Kidney (tissue), 14 donors: ENCODE results near the gene KBTBD2. TPM values are rescaled to one million over a fixed set of nuclear protein-coding genes. Genes with fewer than 3 reads are reported as not detected.
"Not testable (repeated sequence)": the region's sequence is repeated elsewhere in the genome, so short reads cannot be mapped to it uniquely, and the experiment has no call there.

Source experiments
- DNase-seq, 5 donors: peaks; one replicate each; pipeline ENCODE4 v3.0.0-alpha.2; 2013 to 2020
- FAIRE-seq: peaks from 2 replicates; lab custom pipeline; 2012; peaks lifted over from hg19 to GRCh38; lab: Jason Lieb, UNC
- H3K27ac ChIP-seq, 2 donors: one replicate each; pipeline ENCODE4 v1.7.0; 2013; ENCODE audit warnings: low read depth in 2 of 2, low read length in 2 of 2, inconsistent platforms in 1 of 2
- H3K27me3 ChIP-seq: one replicate; pipeline ENCODE4 v1.7.1; 2013; ENCODE audit warnings: low read length, inconsistent platforms; ENCODE audit not compliant: control insufficient read depth, insufficient read depth
- H3K36me3 ChIP-seq, 3 donors: one replicate each; pipeline versions ENCODE4 v1.7.0 to v1.7.1; 2013; ENCODE audit warnings: low read length in 3 of 3, control low read depth in 1 of 3, inconsistent platforms in 1 of 3; ENCODE audit not compliant: insufficient read depth in 3 of 3, control insufficient read depth in 2 of 3
- H3K4me1 ChIP-seq, 3 donors: one replicate each; pipeline versions ENCODE4 v1.7.0 to v1.7.1; 2013; ENCODE audit warnings: low read length in 3 of 3, inconsistent platforms in 1 of 3, low read depth in 1 of 3; ENCODE audit not compliant: control insufficient read depth in 2 of 3, insufficient read depth in 2 of 3
- H3K4me3 ChIP-seq, 3 donors: one replicate each; pipeline versions ENCODE4 v1.7.0 to v1.8.1; 2013; ENCODE audit warnings: low read length in 3 of 3, control low read depth in 1 of 3, inconsistent platforms in 1 of 3
- H3K9ac ChIP-seq, 3 donors: one replicate each; pipeline versions ENCODE4 v1.7.0 to v1.7.1; 2013; ENCODE audit warnings: low read length in 3 of 3, control low read depth in 1 of 3, inconsistent platforms in 1 of 3
- H3K9me3 ChIP-seq, 3 donors: one replicate each; pipeline versions ENCODE4 v1.7.0 to v1.7.1; 2013; ENCODE audit warnings: low read length in 3 of 3, control low read depth in 1 of 3, inconsistent platforms in 1 of 3; ENCODE audit not compliant: control insufficient read depth in 2 of 3, insufficient read depth in 1 of 3
- intact Hi-C: fragments of 100-400 bp; cut with DNase I; formaldehyde crosslinking; loops from one replicate; pipeline ENCODE4 v1.11.1; 2022
- polyA plus RNA-seq: library from polyadenylated mRNA; stranded (reverse); fragments of 350-450 nt; fragmentation: Illumina TruSeq; extraction: RNeasy Lipid Tissue Mini Kit (QIAGEN cat#74804); gene quantifications from one replicate; pipeline ENCODE4 v1.2.3, GENCODE V29; 2014; ENCODE audit warnings: low read depth, low replicate concordance; ENCODE audit not compliant: insufficient read depth
- total RNA-seq: library from RNA; stranded (reverse); fragmentation: NEBNext Ultra II Directional; extraction: Animal tissue kit (Norgen Biotek cat#: 25700); gene quantifications from one replicate; pipeline ENCODE4 v1.2.1, GENCODE V29; 2021
- TF ChIP-seq, protein P1 (sequence below): IDR thresholded peaks from 3 replicates; pipeline ENCODE4 v1.5.1; 2012; ENCODE audit warnings: mild to moderate bottlenecking, moderate library complexity, borderline replicate concordance; ENCODE audit not compliant: insufficient read depth; ENCODE audit errors: extremely low read depth
- donor health status: control.
- donor health status: control.
- donor health status: control.
- donor health status: control.
- donor health status: control.
- donor health status: DM: yes; HTN: yes; CAD: no.
- donor health status: Normal renal cell carcinoma (clear cell type).

The KBTBD2 gene
- total and polyA plus RNA-seq, 2 donors from 2014 or later, result 12.1 to 34.0 TPM

DNA sequence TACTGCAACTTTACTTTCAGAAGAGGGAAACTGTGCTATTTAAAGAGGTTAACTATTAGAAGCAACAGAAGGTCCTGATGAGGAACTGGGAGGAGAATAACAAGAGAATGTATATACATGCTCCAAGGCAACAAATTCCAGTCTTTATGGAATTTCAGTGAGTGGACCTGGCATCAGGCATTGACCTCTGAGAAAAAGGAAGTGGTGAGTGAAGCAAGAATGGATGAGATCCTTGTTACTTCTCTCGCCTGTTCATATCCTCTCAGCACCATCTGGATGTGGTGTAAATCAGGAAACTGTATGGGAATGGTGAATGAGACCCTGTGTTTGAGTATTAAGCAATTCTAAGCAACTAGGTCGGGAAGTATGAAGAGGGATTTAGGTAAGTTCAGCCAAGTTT, 30.3 kb upstream of the KBTBD2 start:
- Histone ChIP-seq H3K9me3 (no peaks in the 10 kb centered on the region), H3K4me3 (no peak overlapping the region), H3K27me3 (no peaks in the 10 kb centered on the region), H3K4me1 (no peaks in the 10 kb centered on the region), H3K36me3 (peaks cover 0 to 5% (median 3%) of the 10 kb centered on the region in 3 donors), H3K9ac (no peak overlapping the region), H3K27ac (no peak overlapping the region)
- TF ChIP-seq, protein P1, sequence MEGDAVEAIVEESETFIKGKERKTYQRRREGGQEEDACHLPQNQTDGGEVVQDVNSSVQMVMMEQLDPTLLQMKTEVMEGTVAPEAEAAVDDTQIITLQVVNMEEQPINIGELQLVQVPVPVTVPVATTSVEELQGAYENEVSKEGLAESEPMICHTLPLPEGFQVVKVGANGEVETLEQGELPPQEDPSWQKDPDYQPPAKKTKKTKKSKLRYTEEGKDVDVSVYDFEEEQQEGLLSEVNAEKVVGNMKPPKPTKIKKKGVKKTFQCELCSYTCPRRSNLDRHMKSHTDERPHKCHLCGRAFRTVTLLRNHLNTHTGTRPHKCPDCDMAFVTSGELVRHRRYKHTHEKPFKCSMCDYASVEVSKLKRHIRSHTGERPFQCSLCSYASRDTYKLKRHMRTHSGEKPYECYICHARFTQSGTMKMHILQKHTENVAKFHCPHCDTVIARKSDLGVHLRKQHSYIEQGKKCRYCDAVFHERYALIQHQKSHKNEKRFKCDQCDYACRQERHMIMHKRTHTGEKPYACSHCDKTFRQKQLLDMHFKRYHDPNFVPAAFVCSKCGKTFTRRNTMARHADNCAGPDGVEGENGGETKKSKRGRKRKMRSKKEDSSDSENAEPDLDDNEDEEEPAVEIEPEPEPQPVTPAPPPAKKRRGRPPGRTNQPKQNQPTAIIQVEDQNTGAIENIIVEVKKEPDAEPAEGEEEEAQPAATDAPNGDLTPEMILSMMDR, result no peak
- FAIRE-seq, result no peak
- DNase-seq, result no peak
- intact Hi-C loops, result no loop called here

DNA sequence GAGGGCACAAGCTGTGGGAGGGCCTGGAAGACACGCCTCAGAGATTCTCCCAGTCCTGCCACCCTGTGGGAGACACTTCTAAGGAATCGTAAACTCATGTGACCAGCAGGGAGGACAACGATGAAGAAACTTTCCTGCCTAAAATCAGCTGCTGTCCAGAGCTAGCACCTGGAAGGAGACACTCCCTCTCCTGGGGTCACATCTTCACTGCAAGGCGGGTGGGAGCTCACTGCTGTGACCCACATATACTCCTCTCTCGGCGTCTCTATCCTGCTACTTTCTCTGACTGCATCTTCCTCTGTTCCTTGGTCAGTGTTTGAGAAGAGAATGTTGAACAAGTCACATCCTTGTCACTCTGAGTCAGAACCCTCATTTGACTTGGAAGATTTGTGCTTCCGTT, 25.4 kb upstream of the KBTBD2 start:
- H3K9ac ChIP-seq, intact Hi-C loops, H3K27me3 ChIP-seq, H3K4me3 ChIP-seq, H3K27ac ChIP-seq, H3K9me3 ChIP-seq, DNase-seq, FAIRE-seq, H3K36me3 ChIP-seq, H3K4me1 ChIP-seq: not testable (repeated sequence)

DNA sequence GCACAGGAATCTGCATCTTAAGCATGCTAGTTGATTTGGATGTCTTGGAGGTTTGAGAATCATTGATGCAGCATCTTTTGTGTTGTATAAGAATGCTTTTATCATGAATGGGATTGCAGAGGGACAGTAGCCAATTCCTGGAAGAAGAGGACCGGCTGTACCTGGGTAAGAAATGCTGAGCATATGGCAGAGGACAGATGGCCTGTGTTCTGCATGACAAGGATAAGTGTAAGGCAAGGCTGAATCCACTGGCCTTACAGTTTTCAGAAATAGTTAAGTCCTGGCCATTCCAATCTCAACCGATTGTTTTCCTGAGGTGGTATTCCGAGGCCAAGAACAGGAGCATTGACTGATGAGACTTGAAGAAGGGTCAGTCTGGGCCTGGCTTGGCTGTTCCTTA, 24.4 kb upstream of the KBTBD2 start:
- H3K4me1 ChIP-seq, result no peaks in the 10 kb centered on the region
- no peak for DNase-seq
- H3K9me3 ChIP-seq, result no peaks in the 10 kb centered on the region
- intact Hi-C loops, result no loop called here
- TF ChIP-seq, protein P1, result no peak
- no peak overlapping the region for H3K9ac ChIP-seq
- H3K27ac ChIP-seq, result no peak overlapping the region
- H3K4me3 ChIP-seq, result no peak overlapping the region
- FAIRE-seq, result no peak
- H3K27me3 ChIP-seq, result no peaks in the 10 kb centered on the region
- H3K36me3 ChIP-seq, result peaks cover 3 to 5% (median 5%) of the 10 kb centered on the region in 3 donors

DNA sequence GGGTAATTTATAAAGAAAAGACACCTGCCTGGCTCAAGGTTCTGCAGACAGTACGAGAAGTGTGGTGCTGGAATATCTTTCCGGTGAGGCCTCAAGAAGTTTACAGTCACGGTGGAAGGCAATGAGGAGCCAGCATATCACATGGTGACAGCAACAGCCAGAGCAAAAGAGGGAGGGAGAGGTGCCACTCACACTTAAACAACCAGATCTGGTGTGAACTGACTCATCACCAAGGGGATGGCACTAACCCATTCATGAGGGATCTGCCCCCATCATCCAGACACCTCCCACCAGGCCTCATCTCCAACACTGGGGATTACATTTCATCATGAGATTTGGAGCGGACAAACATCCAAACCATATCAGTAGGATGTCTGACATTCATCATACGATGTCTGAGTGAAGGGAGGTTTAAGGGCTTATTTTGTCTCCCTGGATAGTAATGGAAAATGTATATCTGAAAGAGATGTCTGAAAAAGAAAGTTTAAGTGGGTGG, 23.5 kb upstream of the KBTBD2 start:
- Histone ChIP-seq H3K36me3 (peaks cover 3 to 5% (median 5%) of the 10 kb centered on the region in 3 donors), H3K9me3 (no peaks in the 10 kb centered on the region), H3K4me3 (no peak overlapping the region), H3K27ac (no peak overlapping the region), H3K27me3 (no peaks in the 10 kb centered on the region), H3K4me1 (no peaks in the 10 kb centered on the region), H3K9ac (no peak overlapping the region)
- DNase-seq (no peak), FAIRE-seq (no peak)
- intact Hi-C loops, result no loop called here
- TF ChIP-seq, protein P1, result no peak
